ENCODE data around the gene ZNF646.
A peak's percentile ranks its signal among the peaks of the same experiment; 100 is the strongest.

The ZNF646 gene

GRCh38 chr16:31073970-31074813 lies at the start of gene ZNF646, which contains the start of gene ZNF668:
Gene ZNF646 (plus strand): TSS chr16:31074422. CDS start chr16:31076325, 1,903 bp downstream.
Gene ZNF668 (minus strand): TSS chr16:31074240. CDS start chr16:31064459, 9,781 bp downstream.
- DNase-seq (ENCODE audit: low spot score) = peak; percentile 98

GRCh38 chr16:31025339-31025738 lies 48.9 kb upstream of the ZNF646 start:
- DNase-seq (ENCODE audit: low spot score) = no peak

- DNase-seq (ENCODE audit: low spot score) = no peak
Observed at GRCh38 chr16:31029272-31029671, 45.0 kb upstream of the ZNF646 start.

- DNase-seq (ENCODE audit: low spot score) = no peak
Observed at GRCh38 chr16:31031276-31031675, 42.9 kb upstream of the ZNF646 start.

- peak; percentile 93 for DNase-seq (ENCODE audit: low spot score)
Observed at GRCh38 chr16:31032736-31033708, 41.2 kb upstream of the ZNF646 start, which contains the start of gene STX4. Gene STX4 (plus strand): TSS chr16:31033558. CDS start chr16:31033806, 248 bp downstream.

GRCh38 chr16:31033709-31034492 lies 40.3 kb upstream of the ZNF646 start:
- peak; percentile 99 for DNase-seq (ENCODE audit: low spot score)

GRCh38 chr16:31036691-31037090 lies 37.5 kb upstream of the ZNF646 start:
- no peak for DNase-seq (ENCODE audit: low spot score)

- DNase-seq (ENCODE audit: low spot score) = no peak
Observed at GRCh38 chr16:31038993-31039392, 35.2 kb upstream of the ZNF646 start.

GRCh38 chr16:31042866-31043265 lies 31.4 kb upstream of the ZNF646 start:
- DNase-seq (ENCODE audit: low spot score) = no peak

- DNase-seq (ENCODE audit: low spot score) = no peak
Observed at GRCh38 chr16:31043352-31043751, 30.9 kb upstream of the ZNF646 start.

- no peak for DNase-seq (ENCODE audit: low spot score)
Observed at GRCh38 chr16:31043898-31044481, 30.2 kb upstream of the ZNF646 start.

GRCh38 chr16:31050280-31051030 lies 23.8 kb upstream of the ZNF646 start:
- no peak for DNase-seq (ENCODE audit: low spot score)

- peak; percentile 96 for DNase-seq (ENCODE audit: low spot score)
Observed at GRCh38 chr16:31052114-31052513, 22.1 kb upstream of the ZNF646 start.

- no peak for DNase-seq (ENCODE audit: low spot score)
Observed at GRCh38 chr16:31055613-31056012, 18.6 kb upstream of the ZNF646 start.

- DNase-seq (ENCODE audit: low spot score) = no peak
Observed at GRCh38 chr16:31061126-31061812, 13.0 kb upstream of the ZNF646 start.

- no peak for DNase-seq (ENCODE audit: low spot score)
Observed at GRCh38 chr16:31061813-31062440, 12.3 kb upstream of the ZNF646 start.

GRCh38 chr16:31063495-31063842 lies 10.8 kb upstream of the ZNF646 start:
- DNase-seq (ENCODE audit: low spot score) = no peak

- no peak for DNase-seq (ENCODE audit: low spot score)
Observed at GRCh38 chr16:31063843-31064611, 10.2 kb upstream of the ZNF646 start.

Measured in hepatic stellate cell (primary cell).